Lower leg skin (tissue), 3 donors: Measurements from ENCODE around the gene POLR3E.

Experiments used
- CTCF ChIP-seq, 3 donors: fragments of 450-650 bp; IDR thresholded peaks; one replicate each; pipeline ENCODE4 v1.5.1; 2016; ENCODE audit warnings: antibody characterized with exemption in 3 of 3, mild to moderate bottlenecking in 3 of 3, moderate library complexity in 2 of 3
- POLR2A ChIP-seq, 2 donors: fragments of 450-650 bp; IDR thresholded peaks; one replicate each; pipeline ENCODE4 v1.6.1; 2016 to 2017; ENCODE audit warnings: antibody characterized with exemption in 2 of 2, mild to moderate bottlenecking in 1 of 2, moderate library complexity in 1 of 2

DNA sequence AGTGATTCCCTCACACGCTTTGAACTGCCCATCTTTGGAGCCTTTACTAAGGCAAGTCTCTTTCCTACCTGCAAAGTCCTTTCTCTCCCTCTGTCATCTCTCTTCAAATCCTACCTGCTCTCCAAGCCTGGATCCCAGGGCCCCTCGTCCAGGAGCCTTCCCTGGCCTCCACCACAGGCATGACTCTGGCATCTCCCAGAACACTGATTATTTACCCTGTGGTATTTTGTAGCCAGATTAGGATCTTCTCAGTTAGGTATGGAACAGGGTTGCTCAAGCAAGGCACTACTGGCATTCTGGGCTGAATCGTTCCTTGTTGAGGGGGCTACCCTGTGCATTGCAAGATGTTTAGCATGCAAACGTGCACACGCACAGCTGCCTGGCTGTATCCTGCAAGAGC, 31.9 kb upstream of the POLR3E start:
- TF ChIP-seq POLR2A (IDR thresholded peaks at IDR 0.05) (no peak), CTCF (IDR thresholded peaks at IDR 0.05) (no peak)
